WTC11 (cell line): ENCODE results near the gene ZNF668. TPM values are rescaled to one million over a fixed set of nuclear protein-coding genes. Genes with fewer than 3 reads are reported as not detected.

Experiments used
- ATAC-seq: fragments of 200-7000 bp; cut with Tn5 transposase; 2 replicates; pipeline ENCODE4 v1.10.0; 2021; ENCODE audit warnings: mild to moderate bottlenecking, moderate library complexity
- CTCF ChIA-PET: fragments of 300-600 bp; sonication (Branson Sonifier 250); formaldehyde crosslinking; loops from one replicate; lab custom pipeline; 2021; ENCODE audit warnings: antibody characterized with exemption; lab: Charles Lee
- POLR2A ChIA-PET: fragments of 350-600 bp; sonication (Branson Sonifier 250); formaldehyde crosslinking; loops from one replicate; lab custom pipeline; 2021; ENCODE audit warnings: antibody characterized with exemption; lab: Charles Lee
- DNase-seq: peaks from one replicate; pipeline ENCODE4 v3.0.0; 2021; ENCODE audit warnings: low spot score
- H3K27ac Mint-ChIP-seq: 2 replicates; pipeline ENCODE4 v1.8.0; 2021; ENCODE audit warnings: mixed read lengths
- H3K27me3 Mint-ChIP-seq: 2 replicates; pipeline ENCODE4 v1.8.0; 2021; ENCODE audit warnings: low read depth, mild to moderate bottlenecking, moderate library complexity, mixed read lengths
- H3K36me3 Mint-ChIP-seq: 2 replicates; pipeline ENCODE4 v1.8.0; 2021; ENCODE audit warnings: mixed read lengths
- H3K4me1 Mint-ChIP-seq: 2 replicates; pipeline ENCODE4 v1.8.0; 2022; ENCODE audit warnings: mixed read lengths
- H3K4me3 Mint-ChIP-seq: 2 replicates; pipeline ENCODE4 v1.8.0; 2021; ENCODE audit warnings: mild to moderate bottlenecking, moderate library complexity, mixed read lengths
- H3K9me3 Mint-ChIP-seq: 2 replicates; pipeline ENCODE4 v1.8.0; 2021; ENCODE audit warnings: mixed read lengths
- EMX1 ChIP-seq: fragments of 250-450 bp; sonication (Bioruptor Pico); IDR thresholded peaks from 2 replicates; pipeline ENCODE4 v1.8.0; 2021; ENCODE audit warnings: mild to moderate bottlenecking
- ETV6 ChIP-seq: sonication (generic); formaldehyde crosslinking; IDR thresholded peaks from 2 replicates; pipeline ENCODE4 v1.8.1; 2022; ENCODE audit warnings: mild to moderate bottlenecking, missing genetic modification reagents
- FOXK1 ChIP-seq: sonication (generic); formaldehyde crosslinking; IDR thresholded peaks from 2 replicates; pipeline ENCODE4 v1.8.0; 2022; ENCODE audit warnings: mild to moderate bottlenecking, moderate library complexity, missing genetic modification reagents
- HMGXB4 ChIP-seq: sonication (generic); formaldehyde crosslinking; IDR thresholded peaks from 2 replicates; pipeline ENCODE4 v1.8.1; 2023; ENCODE audit warnings: mild to moderate bottlenecking, moderate library complexity, missing genetic modification reagents
- KAT7 ChIP-seq: sonication (generic); formaldehyde crosslinking; IDR thresholded peaks from 2 replicates; pipeline ENCODE4 v1.8.1; 2023; ENCODE audit warnings: missing genetic modification reagents, mild to moderate bottlenecking, borderline replicate concordance
- NFATC4 ChIP-seq: fragments of 250-450 bp; sonication (Bioruptor Pico); IDR thresholded peaks from 2 replicates; pipeline ENCODE4 v1.9.0; 2021; ENCODE audit warnings: mild to moderate bottlenecking
- NR2C2 ChIP-seq: sonication (generic); formaldehyde crosslinking; IDR thresholded peaks from 2 replicates; pipeline ENCODE4 v1.8.0; 2022; ENCODE audit warnings: mild to moderate bottlenecking, missing genetic modification reagents
- NR3C1 ChIP-seq: sonication (generic); formaldehyde crosslinking; conservative IDR thresholded peaks from 2 replicates; pipeline ENCODE4 v1.8.1; 2023; ENCODE audit warnings: low read depth, mild to moderate bottlenecking, missing genetic modification reagents
- RELA ChIP-seq: sonication (generic); formaldehyde crosslinking; IDR thresholded peaks from 2 replicates; pipeline ENCODE4 v1.8.1; 2022; ENCODE audit warnings: missing genetic modification reagents, mild to moderate bottlenecking, borderline replicate concordance
- TEAD4 ChIP-seq: sonication (generic); formaldehyde crosslinking; IDR thresholded peaks from 2 replicates; pipeline ENCODE4 v1.8.0; 2022; ENCODE audit warnings: mild to moderate bottlenecking, missing genetic modification reagents
- ZNF138 ChIP-seq: sonication (generic); formaldehyde crosslinking; conservative IDR thresholded peaks from 2 replicates; pipeline ENCODE4 v1.8.1; 2022; ENCODE audit warnings: mild to moderate bottlenecking, moderate library complexity, missing genetic modification reagents
- total RNA-seq: library from RNA; stranded (reverse); gene quantifications from 3 replicates; pipeline ENCODE4 v1.2.3, GENCODE V29; 2021
- TF ChIP-seq, protein P1 (sequence below): sonication (generic); formaldehyde crosslinking; IDR thresholded peaks from 2 replicates; pipeline ENCODE4 v1.8.0; 2022; ENCODE audit warnings: mild to moderate bottlenecking, missing genetic modification reagents
- TF ChIP-seq, protein P2 (sequence below): sonication (generic); formaldehyde crosslinking; IDR thresholded peaks from 2 replicates; pipeline ENCODE4 v1.8.1; 2023; ENCODE audit warnings: mild to moderate bottlenecking, missing genetic modification reagents
- TF ChIP-seq, protein P3 (sequence below): sonication (generic); formaldehyde crosslinking; IDR thresholded peaks from 2 replicates; pipeline ENCODE4 v1.8.0; 2022; ENCODE audit warnings: mild to moderate bottlenecking, missing genetic modification reagents

Gene ZNF668
- total RNA-seq, 1 experiment from 2014 or later, result 17.3 TPM

GRCh38 chr16:31085411-31085810 lies 11.4 kb upstream of the ZNF668 start:
- POLR2A ChIA-PET, result interaction anchor here (1.5 kb wide), 1 partner anchor 32 kb away, joined by 6 read pairs; the partner anchor contains the start of gene KAT8
- peak overlapping the region; percentile 37; the same call in 1 of the 2 replicates for H3K27ac Mint-ChIP-seq
- CTCF ChIA-PET, result interaction anchor here (1.0 to 1.3 kb wide), 6 partner anchors 11 to 132 kb away, joined by 3 to 8 read pairs (median 4); partner anchors contain the start of gene HSD3B7
- DNase-seq (no peak), ATAC-seq (no peak)
- no peaks in the 10 kb centered on the region for H3K9me3 Mint-ChIP-seq
- no peak overlapping the region for H3K4me3 Mint-ChIP-seq
- H3K36me3 Mint-ChIP-seq, result peaks cover 6% of the 10 kb centered on the region
- H3K27me3 Mint-ChIP-seq, result no peaks in the 10 kb centered on the region
- no peaks in the 10 kb centered on the region for H3K4me1 Mint-ChIP-seq
- TF ChIP-seq ETV6 (CRISPR knock-in tag), result no peak
- TF ChIP-seq, protein P1, sequence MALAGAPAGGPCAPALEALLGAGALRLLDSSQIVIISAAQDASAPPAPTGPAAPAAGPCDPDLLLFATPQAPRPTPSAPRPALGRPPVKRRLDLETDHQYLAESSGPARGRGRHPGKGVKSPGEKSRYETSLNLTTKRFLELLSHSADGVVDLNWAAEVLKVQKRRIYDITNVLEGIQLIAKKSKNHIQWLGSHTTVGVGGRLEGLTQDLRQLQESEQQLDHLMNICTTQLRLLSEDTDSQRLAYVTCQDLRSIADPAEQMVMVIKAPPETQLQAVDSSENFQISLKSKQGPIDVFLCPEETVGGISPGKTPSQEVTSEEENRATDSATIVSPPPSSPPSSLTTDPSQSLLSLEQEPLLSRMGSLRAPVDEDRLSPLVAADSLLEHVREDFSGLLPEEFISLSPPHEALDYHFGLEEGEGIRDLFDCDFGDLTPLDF (CRISPR knock-in tag), result no peak
- no peak for TF ChIP-seq KAT7 (CRISPR knock-in tag)
- TF ChIP-seq, protein P2, sequence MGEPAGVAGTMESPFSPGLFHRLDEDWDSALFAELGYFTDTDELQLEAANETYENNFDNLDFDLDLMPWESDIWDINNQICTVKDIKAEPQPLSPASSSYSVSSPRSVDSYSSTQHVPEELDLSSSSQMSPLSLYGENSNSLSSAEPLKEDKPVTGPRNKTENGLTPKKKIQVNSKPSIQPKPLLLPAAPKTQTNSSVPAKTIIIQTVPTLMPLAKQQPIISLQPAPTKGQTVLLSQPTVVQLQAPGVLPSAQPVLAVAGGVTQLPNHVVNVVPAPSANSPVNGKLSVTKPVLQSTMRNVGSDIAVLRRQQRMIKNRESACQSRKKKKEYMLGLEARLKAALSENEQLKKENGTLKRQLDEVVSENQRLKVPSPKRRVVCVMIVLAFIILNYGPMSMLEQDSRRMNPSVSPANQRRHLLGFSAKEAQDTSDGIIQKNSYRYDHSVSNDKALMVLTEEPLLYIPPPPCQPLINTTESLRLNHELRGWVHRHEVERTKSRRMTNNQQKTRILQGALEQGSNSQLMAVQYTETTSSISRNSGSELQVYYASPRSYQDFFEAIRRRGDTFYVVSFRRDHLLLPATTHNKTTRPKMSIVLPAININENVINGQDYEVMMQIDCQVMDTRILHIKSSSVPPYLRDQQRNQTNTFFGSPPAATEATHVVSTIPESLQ (CRISPR knock-in tag), result no peak
- no peak for TF ChIP-seq NR3C1 (CRISPR knock-in tag)
- TF ChIP-seq, protein P3, sequence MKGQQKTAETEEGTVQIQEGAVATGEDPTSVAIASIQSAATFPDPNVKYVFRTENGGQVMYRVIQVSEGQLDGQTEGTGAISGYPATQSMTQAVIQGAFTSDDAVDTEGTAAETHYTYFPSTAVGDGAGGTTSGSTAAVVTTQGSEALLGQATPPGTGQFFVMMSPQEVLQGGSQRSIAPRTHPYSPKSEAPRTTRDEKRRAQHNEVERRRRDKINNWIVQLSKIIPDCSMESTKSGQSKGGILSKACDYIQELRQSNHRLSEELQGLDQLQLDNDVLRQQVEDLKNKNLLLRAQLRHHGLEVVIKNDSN, result no peak
- TF ChIP-seq FOXK1, result no peak
- TF ChIP-seq RELA (CRISPR knock-in tag), result no peak
- no peak for TF ChIP-seq HMGXB4
- TF ChIP-seq NFATC4 (CRISPR knock-in tag), result no peak

GRCh38 chr16:31084584-31085302 lies 10.7 kb upstream of the ZNF668 start:
- H3K4me1 Mint-ChIP-seq, result no peaks in the 10 kb centered on the region
- no peak overlapping the region for H3K27ac Mint-ChIP-seq
- H3K36me3 Mint-ChIP-seq, result peaks cover 7% of the 10 kb centered on the region
- peak; percentile 13; the same call in 1 of the 2 replicates for ATAC-seq
- DNase-seq, result no peak
- H3K4me3 Mint-ChIP-seq, result no peak overlapping the region
- TF ChIP-seq EMX1 (CRISPR knock-in tag) (no peak), ZNF138 (no peak), NR2C2 (CRISPR knock-in tag) (0 out of 2 replicates have a peak, but pooled peaks have one; percentile 21)
- no peaks in the 10 kb centered on the region for H3K9me3 Mint-ChIP-seq
- ChIA-PET POLR2A (interaction anchor here (1.1 to 1.5 kb wide), 2 partner anchors 10 to 33 kb away, joined by 3 to 6 read pairs; partner anchors contain the start of genes KAT8 and ZNF646), CTCF (interaction anchor here (0.5 to 1.3 kb wide), 3 partner anchors 58 to 100 kb away, joined by 3 to 6 read pairs (median 4); partner anchors contain the start of gene HSD3B7)
- no peaks in the 10 kb centered on the region for H3K27me3 Mint-ChIP-seq

- Mint-ChIP-seq H3K4me3 (no peak overlapping the region), H3K36me3 (peaks cover 14% of the 10 kb centered on the region), H3K27me3 (no peaks in the 10 kb centered on the region), H3K9me3 (no peaks in the 10 kb centered on the region), H3K4me1 (no peaks in the 10 kb centered on the region)
- ATAC-seq (no peak), DNase-seq (no peak)
- ChIA-PET CTCF (interaction anchor here (1.2 to 1.3 kb wide), 2 partner anchors 58 to 99 kb away, joined by 4 to 6 read pairs; partner anchors contain the start of gene HSD3B7), POLR2A (interaction anchor here (1.1 to 1.5 kb wide), 2 partner anchors 10 to 33 kb away, joined by 3 to 6 read pairs; partner anchors contain the start of genes KAT8 and ZNF646)
- TF ChIP-seq TEAD4, result no peak
- TF ChIP-seq, all 79 proteins: peak for 0
- H3K27ac Mint-ChIP-seq, result no peak overlapping the region
These were observed 9.9 kb upstream of the ZNF668 start for GRCh38 chr16:31083981-31084380.
